GM23248 (cell line): ENCODE data around the gene CLEC18C. TPM values are rescaled to one million over a fixed set of nuclear protein-coding genes. Genes with fewer than 3 reads are reported as not detected.
"Not testable (repeated sequence)": the region's sequence is repeated elsewhere in the genome, so short reads cannot be mapped to it uniquely, and the experiment has no call there.

ENCODE experiments used
- DNase-seq: peaks from one replicate; pipeline ENCODE4 v3.0.0-alpha.2; 2015
- H2AFZ ChIP-seq: fragments of 200-600 bp; sonication (generic); 2 replicates; pipeline ENCODE4 v1.6.1; 2016; ENCODE audit warnings: antibody characterized with exemption
- H3F3A ChIP-seq: fragments of 200-600 bp; sonication (generic); 2 replicates; pipeline ENCODE4 v1.6.1; 2016; ENCODE audit warnings: mild to moderate bottlenecking, antibody characterized with exemption, mixed run types; ENCODE audit not compliant: insufficient read depth
- H3K27ac ChIP-seq: fragments of 200-600 bp; sonication (generic); 2 replicates; pipeline ENCODE4 v1.5.1; 2016; ENCODE audit warnings: mild to moderate bottlenecking
- H3K27me3 ChIP-seq: fragments of 200-600 bp; sonication (generic); replicated peaks from 2 replicates; pipeline ENCODE4 v1.6.1; 2016; ENCODE audit warnings: mild to moderate bottlenecking; ENCODE audit not compliant: insufficient read depth
- H3K36me3 ChIP-seq: fragments of 200-600 bp; sonication (generic); 2 replicates; pipeline ENCODE4 v1.6.1; 2016; ENCODE audit warnings: low read depth, mild to moderate bottlenecking
- H3K4me1 ChIP-seq: fragments of 200-600 bp; sonication (generic); 2 replicates; pipeline ENCODE4 v1.6.1; 2016; ENCODE audit warnings: mild to moderate bottlenecking; ENCODE audit not compliant: insufficient read depth
- H3K4me2 ChIP-seq: fragments of 200-600 bp; sonication (generic); one replicate; pipeline ENCODE4 v1.6.1; 2016; ENCODE audit warnings: mild to moderate bottlenecking; ENCODE audit not compliant: unreplicated experiment
- H3K4me3 ChIP-seq: fragments of 200-600 bp; sonication (generic); 2 replicates; pipeline ENCODE4 v1.5.1; 2016; ENCODE audit warnings: mild to moderate bottlenecking
- H3K79me2 ChIP-seq: fragments of 200-600 bp; sonication (generic); 2 replicates; pipeline ENCODE4 v1.6.1; 2016; ENCODE audit warnings: mild to moderate bottlenecking; ENCODE audit not compliant: insufficient read depth
- H3K9ac ChIP-seq: fragments of 200-600 bp; sonication (generic); 2 replicates; pipeline ENCODE4 v1.6.1; 2016; ENCODE audit warnings: mild to moderate bottlenecking
- H3K9me2 ChIP-seq: fragments of 200-600 bp; sonication (generic); 2 replicates; pipeline ENCODE4 v1.6.1; 2016; ENCODE audit warnings: mixed run types, mild to moderate bottlenecking, moderate library complexity; ENCODE audit not compliant: insufficient read depth
- H3K9me3 ChIP-seq: fragments of 200-600 bp; sonication (generic); one replicate; pipeline ENCODE4 v1.6.1; 2017; ENCODE audit warnings: low read depth
- H4K20me1 ChIP-seq: fragments of 200-600 bp; sonication (generic); 2 replicates; pipeline ENCODE4 v1.6.0; 2016; ENCODE audit not compliant: insufficient read depth
- EZH2 ChIP-seq: fragments of 200-600 bp; sonication (generic); IDR thresholded peaks from 2 replicates; pipeline ENCODE4 v1.6.1; 2018; ENCODE audit warnings: antibody characterized with exemption, mild to moderate bottlenecking; ENCODE audit not compliant: insufficient read depth, poor library complexity, severe bottlenecking
- EZH2phosphoT487 ChIP-seq: fragments of 200-600 bp; sonication (generic); IDR thresholded peaks from 2 replicates; pipeline ENCODE4 v1.6.1; 2018; ENCODE audit warnings: antibody characterized with exemption, moderate library complexity, mild to moderate bottlenecking, low read depth; ENCODE audit not compliant: insufficient read depth
- WGBS, 2 experiments: methylation state at CpG; one replicate each; pipeline ENCODE4 v1.1.6; 2015 to 2017; ENCODE audit warnings: low lambda C conversion rate in 2 of 2, low coverage in 1 of 2; ENCODE audit errors: missing lambda C conversion rate in 2 of 2; 5-methylcytosine and 5-hydroxymethylcytosine counted together
- in situ Hi-C: fragments of 300-500 bp; cut with MboI; formaldehyde crosslinking; loops from 2 replicates; pipeline ENCODE4 v1.15.0; 2020
- polyA plus RNA-seq: library from polyadenylated mRNA; unstranded; fragments of >200 nt; fragmentation: Nextera tagmentation; extraction: Ambion mirVana; gene quantifications from 2 replicates; pipeline ENCODE4 v1.2.1, GENCODE V29; 2016
- total RNA-seq: library from RNA; depleted of rRNA; stranded (reverse); fragments of >200 nt; shearing (Covaris generic); gene quantifications from 2 replicates; pipeline ENCODE4 v1.2.3, GENCODE V29; 2014

The CLEC18C gene
- total and polyA plus RNA-seq, 2 experiments from 2014 or later: 0.43 TPM; not detected in 1

DNA sequence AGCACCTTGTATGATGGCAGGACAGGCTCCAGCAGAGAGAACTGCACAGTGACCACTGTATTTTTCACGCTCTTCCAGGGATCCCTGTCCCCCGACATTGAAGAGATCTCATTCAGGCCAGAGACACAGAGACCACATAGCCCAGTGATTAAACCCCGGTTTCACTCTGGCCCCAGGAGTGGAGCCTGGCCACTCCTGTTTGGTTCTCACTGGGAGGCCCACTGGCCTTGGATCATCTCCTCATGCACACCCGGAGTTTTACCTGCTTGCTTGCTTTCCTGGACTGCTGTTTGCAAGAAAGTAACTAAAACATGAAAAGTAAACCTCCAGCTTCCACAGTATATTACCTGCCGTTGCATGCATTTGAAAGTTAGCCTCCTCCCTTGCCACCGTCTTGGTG is 13.2 kb upstream of the CLEC18C start:
- no peaks in the 10 kb centered on the region for H3K79me2 ChIP-seq
- H3F3A ChIP-seq: peaks cover 22% of the 10 kb centered on the region
- no peak overlapping the region for H3K4me2 ChIP-seq
- no peaks in the 10 kb centered on the region for H3K27me3 ChIP-seq
- peaks cover 17% of the 10 kb centered on the region for H3K36me3 ChIP-seq
- in situ Hi-C loops: no loop called here
- H3K9me2 ChIP-seq: no peaks in the 10 kb centered on the region
- peaks cover 12% of the 10 kb centered on the region for H3K4me1 ChIP-seq
- H3K9ac ChIP-seq: no peak overlapping the region
- 89% methylated on average over 6 of the region's 6 CpGs for whole genome bisulfite sequencing, 2 experiments
- DNase-seq: no peak
- TF ChIP-seq EZH2phosphoT487 (no peak), EZH2 (no peak)
- no peaks in the 10 kb centered on the region for H3K9me3 ChIP-seq
- no peaks in the 10 kb centered on the region for H4K20me1 ChIP-seq
- H2AFZ ChIP-seq: no peak overlapping the region
- no peak overlapping the region for H3K27ac ChIP-seq
- H3K4me3 ChIP-seq: no peak overlapping the region

DNA sequence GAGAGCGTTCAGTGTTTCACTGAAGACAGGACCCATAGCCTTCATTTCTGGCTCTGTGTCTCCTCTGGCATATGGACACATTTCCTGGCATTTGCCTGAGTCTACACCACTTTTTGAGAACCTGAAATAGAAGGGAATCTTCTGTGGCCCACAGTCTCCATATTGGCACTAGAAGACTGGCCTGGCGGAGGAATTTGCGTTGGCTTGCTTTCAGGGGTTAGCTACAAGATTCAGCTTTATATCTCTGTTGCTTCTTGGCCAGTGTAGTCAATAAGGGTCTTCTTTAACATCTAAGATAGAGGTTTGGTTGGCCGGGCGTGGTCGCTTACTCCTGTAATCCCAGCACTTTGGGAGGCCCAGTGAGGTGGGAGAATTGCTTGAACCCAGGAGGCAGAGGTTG is 12.8 kb upstream of the CLEC18C start:
- TF ChIP-seq EZH2: no peak
- TF ChIP-seq EZH2phosphoT487: no peak
- Histone ChIP-seq H2AFZ (no peak overlapping the region), H3K9me3 (no peaks in the 10 kb centered on the region), H3K4me3 (no peak overlapping the region), H4K20me1 (no peaks in the 10 kb centered on the region), H3K9ac (no peak overlapping the region), H3K27ac (no peak overlapping the region), H3F3A (peaks cover 22% of the 10 kb centered on the region), H3K36me3 (peaks cover 14% of the 10 kb centered on the region), H3K4me1 (peaks cover 12% of the 10 kb centered on the region), H3K9me2 (no peaks in the 10 kb centered on the region), H3K27me3 (no peaks in the 10 kb centered on the region), H3K4me2 (no peak overlapping the region), H3K79me2 (no peaks in the 10 kb centered on the region)
- 97% methylated on average over 6 of the region's 6 CpGs for WGBS, 2 experiments
- no peak for DNase-seq
- in situ Hi-C loops: no loop called here

DNA sequence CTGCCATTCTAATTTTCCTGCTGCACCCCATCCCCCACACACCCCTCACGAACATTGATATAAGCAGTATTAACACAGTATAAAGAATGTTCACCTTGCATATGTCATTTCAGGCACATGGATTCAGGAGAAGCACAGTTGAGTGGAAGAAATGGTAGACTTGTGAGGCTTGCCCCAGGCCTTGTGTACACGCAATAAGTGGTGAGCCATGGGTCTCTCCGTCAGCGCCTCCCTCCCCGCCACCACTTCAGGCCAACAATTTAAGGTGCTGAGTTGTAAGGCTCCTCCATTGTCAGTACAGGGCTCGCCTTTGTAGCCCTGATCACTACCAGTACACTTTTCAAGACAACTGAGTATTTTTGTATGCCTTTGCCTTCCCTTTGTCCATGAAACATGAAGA is 12.2 kb upstream of the CLEC18C start:
- TF ChIP-seq EZH2 (no peak), EZH2phosphoT487 (no peak)
- H4K20me1 ChIP-seq: no peaks in the 10 kb centered on the region
- H3K4me3 ChIP-seq: no peak overlapping the region
- peaks cover 12% of the 10 kb centered on the region for H3K4me1 ChIP-seq
- no peak overlapping the region for H3K27ac ChIP-seq
- H3K36me3 ChIP-seq: peaks cover 10% of the 10 kb centered on the region
- no peak overlapping the region for H3K9ac ChIP-seq
- no peak overlapping the region for H2AFZ ChIP-seq
- H3K9me2 ChIP-seq: no peaks in the 10 kb centered on the region
- H3F3A ChIP-seq: peaks cover 22% of the 10 kb centered on the region
- H3K27me3 ChIP-seq: no peaks in the 10 kb centered on the region
- H3K79me2 ChIP-seq: no peaks in the 10 kb centered on the region
- in situ Hi-C loops: no loop called here
- H3K4me2 ChIP-seq: no peak overlapping the region
- DNase-seq: no peak
- WGBS, 2 experiments: 87 to 89% methylated on average over 6 of the region's 6 CpGs
- H3K9me3 ChIP-seq: no peaks in the 10 kb centered on the region

DNA sequence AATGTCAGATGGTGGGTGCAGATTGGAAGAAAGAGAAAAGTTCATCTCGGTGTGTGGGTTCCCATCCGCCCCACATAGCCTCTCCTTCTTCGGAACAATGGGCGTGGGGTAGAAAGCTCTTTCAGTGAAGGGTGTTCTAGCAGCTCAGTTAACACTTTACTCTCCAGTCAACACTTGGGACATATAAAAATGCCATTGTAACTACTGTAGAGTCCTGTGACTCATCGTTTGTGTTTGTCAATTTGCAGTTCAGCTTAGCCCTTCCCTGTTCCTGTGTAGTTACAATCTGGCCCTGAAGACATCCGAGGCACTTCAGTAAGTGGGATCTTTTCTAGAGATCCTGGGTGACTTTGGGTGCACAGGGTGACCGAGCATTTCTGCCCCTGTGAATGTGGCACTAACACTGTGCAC is 11.5 kb upstream of the CLEC18C start:
- peak; percentile 88 for DNase-seq
- Histone ChIP-seq H2AFZ (no peak overlapping the region), H3K27me3 (no peaks in the 10 kb centered on the region), H3K4me2 (no peak overlapping the region), H3K36me3 (peaks cover 7% of the 10 kb centered on the region), H4K20me1 (no peaks in the 10 kb centered on the region), H3K9ac (peak overlapping the region; percentile 15; the same call in 1 of the 2 replicates), H3F3A (peaks cover 22% of the 10 kb centered on the region), H3K27ac (peak overlapping the region; percentile 4; the same call in 1 of the 2 replicates), H3K4me1 (peaks cover 12% of the 10 kb centered on the region), H3K79me2 (no peaks in the 10 kb centered on the region), H3K9me3 (no peaks in the 10 kb centered on the region), H3K9me2 (no peaks in the 10 kb centered on the region), H3K4me3 (no peak overlapping the region)
- in situ Hi-C loops: no loop called here
- TF ChIP-seq EZH2 (no peak), EZH2phosphoT487 (no peak)
- WGBS, 2 experiments: 23 to 26% methylated on average over 7 of the region's 7 CpGs

DNA sequence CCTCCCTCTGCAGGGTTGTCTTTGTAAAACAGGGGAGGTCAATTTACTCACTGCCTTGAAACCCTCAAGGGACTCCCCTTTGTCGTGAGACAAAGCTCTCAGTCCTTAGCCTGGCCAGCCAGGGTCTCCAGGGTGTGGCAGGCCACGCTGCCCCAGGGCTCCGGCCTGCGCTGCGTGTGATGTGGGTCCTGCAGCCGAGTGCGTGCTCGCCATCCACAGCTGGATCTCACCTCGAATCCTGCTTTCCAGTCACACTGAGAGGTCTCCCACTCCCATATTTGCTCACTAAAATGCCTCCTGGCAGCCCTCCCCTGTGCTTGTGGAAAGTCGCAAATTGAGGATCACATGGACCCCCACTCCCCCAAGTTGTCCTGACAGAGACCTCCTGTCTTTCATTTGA is 10.0 kb upstream of the CLEC18C start:
- H3K4me1 ChIP-seq: peaks cover 12% of the 10 kb centered on the region
- no peaks in the 10 kb centered on the region for H3K79me2 ChIP-seq
- no peak overlapping the region for H2AFZ ChIP-seq
- no peaks in the 10 kb centered on the region for H4K20me1 ChIP-seq
- H3K4me2 ChIP-seq: no peak overlapping the region
- no peak overlapping the region for H3K9ac ChIP-seq
- in situ Hi-C loops: no loop called here
- peaks cover 22% of the 10 kb centered on the region for H3F3A ChIP-seq
- no peaks in the 10 kb centered on the region for H3K9me2 ChIP-seq
- H3K9me3 ChIP-seq: no peaks in the 10 kb centered on the region
- TF ChIP-seq EZH2 (no peak), EZH2phosphoT487 (no peak)
- 78 to 85% methylated on average over 10 of the region's 10 CpGs for WGBS, 2 experiments
- no peak overlapping the region for H3K27ac ChIP-seq
- peaks cover 5% of the 10 kb centered on the region for H3K36me3 ChIP-seq
- H3K4me3 ChIP-seq: no peak overlapping the region
- DNase-seq: no peak
- H3K27me3 ChIP-seq: no peaks in the 10 kb centered on the region

DNA sequence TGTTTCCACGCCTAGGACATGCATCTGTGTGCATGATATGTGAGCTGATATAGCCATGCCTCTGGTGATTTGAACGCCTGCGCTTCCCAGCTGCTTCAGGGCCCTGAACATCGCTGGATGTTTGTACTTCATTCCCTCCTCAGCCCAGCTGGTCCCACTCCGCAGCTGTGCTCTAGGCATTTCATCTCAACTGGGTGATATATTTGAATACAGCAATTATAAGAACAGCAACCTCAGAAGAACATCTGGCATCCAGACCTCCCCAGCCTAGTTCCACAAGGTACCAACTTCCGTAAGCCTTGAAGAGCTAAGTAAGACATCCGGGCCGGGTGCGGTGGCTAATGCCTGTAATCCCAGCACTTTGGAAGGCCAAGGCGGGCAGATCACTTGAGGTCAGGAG is 6.9 kb upstream of the CLEC18C start:
- in situ Hi-C loops, H4K20me1 ChIP-seq, H3K4me2 ChIP-seq, H3K4me3 ChIP-seq, H3K27me3 ChIP-seq, H3K9me3 ChIP-seq, H3K9ac ChIP-seq, H3K9me2 ChIP-seq, H3K79me2 ChIP-seq, H2AFZ ChIP-seq, H3F3A ChIP-seq, H3K36me3 ChIP-seq, DNase-seq, H3K27ac ChIP-seq: not testable (repeated sequence)
- H3K4me1 ChIP-seq: peaks cover 11% of the 10 kb centered on the region
- WGBS, 2 experiments: 33% methylated on average over 3 of the region's 10 CpGs; no CpG with 5 or more reads in 1 of the 2 experiments

DNA sequence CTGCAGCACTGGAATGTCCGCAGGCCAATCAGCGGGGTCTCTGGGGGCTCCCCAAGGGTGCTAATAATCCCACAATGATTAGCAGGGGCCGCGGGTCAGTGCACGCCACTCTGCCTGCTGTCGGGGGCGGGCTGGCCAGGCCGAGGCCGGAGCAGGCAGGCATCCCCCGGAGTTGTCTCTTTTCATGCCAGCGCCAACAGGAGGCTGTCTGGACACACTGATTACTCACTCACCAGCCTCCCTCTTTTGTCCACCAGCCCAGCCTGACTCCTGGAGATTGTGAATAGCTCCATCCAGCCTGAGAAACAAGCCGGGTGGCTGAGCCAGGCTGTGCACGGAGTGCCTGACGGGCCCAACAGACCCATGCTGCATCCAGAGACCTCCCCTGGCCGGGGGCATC is 329 bp downstream of the CLEC18C start:
- H3K4me3 ChIP-seq, H3K36me3 ChIP-seq, H3K4me2 ChIP-seq, H3F3A ChIP-seq, H3K9me2 ChIP-seq, in situ Hi-C loops, DNase-seq, H2AFZ ChIP-seq, H3K27me3 ChIP-seq, H3K9ac ChIP-seq, H3K27ac ChIP-seq, H4K20me1 ChIP-seq, H3K79me2 ChIP-seq, H3K9me3 ChIP-seq, H3K4me1 ChIP-seq: not testable (repeated sequence)
- WGBS, 2 experiments: 54 to 63% methylated on average over 3 to 6 of the region's 15 CpGs
